HepG2 (cell line): Measurements from ENCODE around the gene TMEM270. TPM values are rescaled to one million over a fixed set of nuclear protein-coding genes. Genes with fewer than 3 reads are reported as not detected.

ENCODE experiments used
- ATAC-seq: fragments of 200-7000 bp; cut with Tn5 transposase; 3 replicates; pipeline ENCODE4 v1.9.1; 2020; ENCODE audit warnings: mild to moderate bottlenecking, moderate library complexity
- BruUV-seq: library from RNA; stranded (reverse); fragments of 400-500 nt; replicated peaks from 2 replicates; lab custom pipeline; 2021; lab: Mats Ljungman, UMichigan
- CTCF ChIA-PET: fragments of 300-600 bp; formaldehyde crosslinking; extraction: SDS; loops from one replicate; lab custom pipeline; 2021; ENCODE audit warnings: low total read pairs, inconsistent platforms, low intra/inter-chr PET ratio; lab: Yijun Ruan, JAX
- POLR2A ChIA-PET: fragments of 350-600 bp; sonication (Branson Sonifier 250); formaldehyde crosslinking; loops from one replicate; lab custom pipeline; 2020; ENCODE audit warnings: antibody characterized with exemption, inconsistent platforms; lab: Yijun Ruan, JAX
- DNase-seq: peaks from one replicate; pipeline ENCODE4 v3.0.0-alpha.2; 2015; ENCODE audit warnings: low spot score
- FAIRE-seq: peaks from 3 replicates; lab custom pipeline; 2011; peaks lifted over from hg19 to GRCh38; lab: Jason Lieb, UNC
- H2AFZ ChIP-seq: one replicate; pipeline ENCODE4 v1.6.1; 2011; ENCODE audit warnings: low read length, inconsistent platforms
- H3K27ac ChIP-seq: fragments of 300-600 bp; 3 replicates; pipeline ENCODE4 v1.8.0; 2011; ENCODE audit warnings: mixed run types, mild to moderate bottlenecking, mixed read lengths, low read length, inconsistent platforms; ENCODE audit not compliant: insufficient read depth; ENCODE audit errors: extremely low read length
- H3K27me3 ChIP-seq, 2 experiments: fragments of 200-600 bp in 1 of 2; 2 replicates in 1 of 2; 3 replicates in 1 of 2; pipeline versions ENCODE4 v1.6.0 to v1.8.0; 2011; ENCODE audit warnings: low read length in 2 of 2, mild to moderate bottlenecking in 2 of 2, moderate library complexity in 2 of 2, inconsistent platforms in 1 of 2; ENCODE audit not compliant: insufficient read depth in 2 of 2, control insufficient read depth in 1 of 2
- H3K36me3 ChIP-seq, 2 experiments: fragments of 200-600 bp in 1 of 2; replicated peaks in 1 of 2; 2 replicates in 1 of 2; 3 replicates in 1 of 2; pipeline versions ENCODE4 v1.5.1 to v1.8.0; 2011; ENCODE audit warnings: low read length in 2 of 2, inconsistent platforms in 1 of 2; ENCODE audit not compliant: insufficient read depth in 2 of 2, control insufficient read depth in 1 of 2
- H3K4me1 ChIP-seq: 2 replicates; pipeline ENCODE4 v1.5.1; 2012; ENCODE audit warnings: low read length, inconsistent platforms; ENCODE audit not compliant: insufficient read depth
- H3K4me2 ChIP-seq: 2 replicates; pipeline ENCODE4 v1.6.0; 2011; ENCODE audit warnings: low read depth, low read length, inconsistent platforms
- H3K4me3 ChIP-seq, 3 experiments: fragments of 200-600 bp in 1 of 3; sonication (generic), shearing (Covaris generic) in 1 of 3; replicated peaks in 1 of 3; 2 replicates each; pipeline ENCODE4 v1.5.1; 2011 to 2016; ENCODE audit warnings: low read length in 3 of 3, inconsistent platforms in 2 of 3, low read depth in 2 of 3, mild to moderate bottlenecking in 2 of 3, control low read depth in 1 of 3, mixed read lengths in 1 of 3; ENCODE audit not compliant: insufficient read depth in 1 of 3
- H3K79me2 ChIP-seq: one replicate; pipeline ENCODE4 v1.6.1; 2011; ENCODE audit warnings: low read length, inconsistent platforms; ENCODE audit not compliant: insufficient read depth
- H3K9ac ChIP-seq: 2 replicates; pipeline ENCODE4 v1.6.0; 2011; ENCODE audit warnings: mild to moderate bottlenecking, low read depth, low read length, inconsistent platforms; ENCODE audit not compliant: insufficient read depth
- H3K9me3 ChIP-seq: 2 replicates; pipeline ENCODE4 v1.5.1; 2012; ENCODE audit warnings: mild to moderate bottlenecking, low read length
- H4K20me1 ChIP-seq: 2 replicates; pipeline ENCODE4 v1.6.0; 2011; ENCODE audit warnings: inconsistent platforms, mild to moderate bottlenecking, low read length, moderate library complexity; ENCODE audit not compliant: insufficient read depth
- AGO2 ChIP-seq: fragments of 200-400 bp; formaldehyde crosslinking; optimal IDR thresholded peaks from 2 replicates; pipeline ENCODE3; 2017; ENCODE audit warnings: mild to moderate bottlenecking, low read depth, low read length, moderate library complexity
- FOXP4 ChIP-seq: sonication (generic); formaldehyde crosslinking; IDR thresholded peaks from 2 replicates; pipeline ENCODE4 v1.4.0; 2020; ENCODE audit warnings: missing genetic modification reagents
- FUBP1 ChIP-seq: sonication (generic); formaldehyde crosslinking; IDR thresholded peaks from 2 replicates; pipeline ENCODE4 v1.5.1; 2020; ENCODE audit warnings: missing genetic modification reagents, mild to moderate bottlenecking, borderline replicate concordance
- HDAC6 ChIP-seq: fragments of 200-600 bp; sonication (generic); IDR thresholded peaks from 2 replicates; pipeline ENCODE4 v1.7.0; 2017; ENCODE audit warnings: mild to moderate bottlenecking, antibody characterized with exemption, low read length, low read depth
- HOXA5 ChIP-seq: sonication (generic); formaldehyde crosslinking; IDR thresholded peaks from 2 replicates; pipeline ENCODE4 v1.4.0; 2020; ENCODE audit warnings: missing genetic modification reagents
- MTF1 ChIP-seq: sonication (generic); formaldehyde crosslinking; IDR thresholded peaks from 2 replicates; pipeline ENCODE4 v1.5.0; 2020; ENCODE audit warnings: missing genetic modification reagents
- RFXAP ChIP-seq: sonication (generic); formaldehyde crosslinking; IDR thresholded peaks from 2 replicates; pipeline ENCODE4 v1.4.0; 2020; ENCODE audit warnings: missing genetic modification reagents, borderline replicate concordance
- STAT5B ChIP-seq: sonication (generic); formaldehyde crosslinking; IDR thresholded peaks from 2 replicates; pipeline ENCODE4 v1.4.0; 2020; ENCODE audit warnings: missing genetic modification reagents
- U2AF2 ChIP-seq: fragments of 200-400 bp; formaldehyde crosslinking; IDR thresholded peaks from 2 replicates; pipeline ENCODE4 v1.6.1; 2017; ENCODE audit warnings: low read depth, mild to moderate bottlenecking, low read length
- ZNF670 ChIP-seq: sonication (generic); formaldehyde crosslinking; IDR thresholded peaks from 2 replicates; pipeline ENCODE4 v1.8.0; 2022; ENCODE audit warnings: mild to moderate bottlenecking, missing genetic modification reagents, borderline replicate concordance
- ZNF737 ChIP-seq: sonication (generic); formaldehyde crosslinking; IDR thresholded peaks from 2 replicates; pipeline ENCODE4 v1.5.0; 2020; ENCODE audit warnings: missing genetic modification reagents, mild to moderate bottlenecking, borderline replicate concordance
- ZNF850 ChIP-seq: sonication (generic); formaldehyde crosslinking; conservative IDR thresholded peaks from 2 replicates; pipeline ENCODE4 v1.9.0; 2021; ENCODE audit warnings: mild to moderate bottlenecking, missing genetic modification reagents
- WGBS: methylation state at CpG from one replicate; pipeline ENCODE4 v1.1.6; 2017; ENCODE audit warnings: low lambda C conversion rate; 5-methylcytosine and 5-hydroxymethylcytosine counted together
- in situ Hi-C: cut with HindIII; loops from 2 replicates; pipeline ENCODE4 v1.10.0; 2017; ENCODE audit warnings: low pct_unique_long_range_greater_than_20kb; ENCODE audit not compliant: extremely low pct_ligation_motif_present
- intact Hi-C: fragments of 100-400 bp; cut with micrococcal nuclease; formaldehyde crosslinking; loops from one replicate; pipeline ENCODE4 v1.10.0; 2022; ENCODE audit not compliant: unreplicated experiment
- polyA plus RNA-seq, 8 experiments: library from polyadenylated mRNA; depleted of rRNA in 3 of 8; stranded (reverse) in 7 of 8; unstranded in 1 of 8; fragments of >200 nt; fragmentation: Illumina TruSeq in 4 of 8; extraction: Trizol in 4 of 8; gene quantifications; 2 replicates each; pipeline versions ENCODE4 v1.2.1 to v1.2.3, GENCODE V29; 2011 to 2016; ENCODE audit warnings: low read depth in 4 of 8, missing spikeins in 1 of 8, mixed read lengths in 1 of 8; ENCODE audit not compliant: insufficient read depth in 1 of 8
- total RNA-seq, 5 experiments: library from RNA; depleted of rRNA; stranded (reverse); fragments of >200 nt; fragmentation: Illumina TruSeq; extraction: Trizol; gene quantifications; 2 replicates each; pipeline ENCODE4 v1.2.3, GENCODE V29; 2016; ENCODE audit warnings: low read depth in 1 of 5
- TF ChIP-seq, protein P1 (sequence below): fragments of 450-650 bp; IDR thresholded peaks from 2 replicates; pipeline ENCODE4 v1.6.1; 2016
- TF ChIP-seq, protein P2 (sequence below): sonication (generic); formaldehyde crosslinking; IDR thresholded peaks from 2 replicates; pipeline ENCODE4 v1.4.0; 2020; ENCODE audit warnings: missing genetic modification reagents, borderline replicate concordance
- TF ChIP-seq, protein P3 (sequence below): IDR thresholded peaks from 2 replicates; pipeline ENCODE4 v1.6.1; 2016; ENCODE audit warnings: missing genetic modification reagents, missing compliant biosample characterization

TMEM270 gene
- total and polyA plus RNA-seq, 2 of the 13 experiments (the other 11 are each of a cell fraction or from before 2014, with no cell fraction given): not detected

GRCh38 chr7:73909051-73909941 lies 48.3 kb downstream of the TMEM270 start (continued):
- no peak for TF ChIP-seq FOXP4 (CRISPR knock-in tag)

- BruUV-seq: no TSS peak
- no peak for ATAC-seq
- no peak for TF ChIP-seq U2AF2
- no peak for TF ChIP-seq RFXAP
- no peak for TF ChIP-seq MTF1 (CRISPR knock-in tag)
- TF ChIP-seq, protein P1, sequence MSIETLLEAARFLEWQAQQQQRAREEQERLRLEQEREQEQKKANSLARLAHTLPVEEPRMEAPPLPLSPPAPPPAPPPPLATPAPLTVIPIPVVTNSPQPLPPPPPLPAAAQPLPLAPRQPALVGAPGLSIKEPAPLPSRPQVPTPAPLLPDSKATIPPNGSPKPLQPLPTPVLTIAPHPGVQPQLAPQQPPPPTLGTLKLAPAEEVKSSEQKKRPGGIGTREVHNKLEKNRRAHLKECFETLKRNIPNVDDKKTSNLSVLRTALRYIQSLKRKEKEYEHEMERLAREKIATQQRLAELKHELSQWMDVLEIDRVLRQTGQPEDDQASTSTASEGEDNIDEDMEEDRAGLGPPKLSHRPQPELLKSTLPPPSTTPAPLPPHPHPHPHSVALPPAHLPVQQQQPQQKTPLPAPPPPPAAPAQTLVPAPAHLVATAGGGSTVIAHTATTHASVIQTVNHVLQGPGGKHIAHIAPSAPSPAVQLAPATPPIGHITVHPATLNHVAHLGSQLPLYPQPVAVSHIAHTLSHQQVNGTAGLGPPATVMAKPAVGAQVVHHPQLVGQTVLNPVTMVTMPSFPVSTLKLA: no peak
- TF ChIP-seq FUBP1: no peak
- TF ChIP-seq HDAC6: no peak
- no peak for TF ChIP-seq ZNF850 (CRISPR knock-in tag)
- TF ChIP-seq ZNF737 (CRISPR knock-in tag): no peak
- TF ChIP-seq, protein P2, sequence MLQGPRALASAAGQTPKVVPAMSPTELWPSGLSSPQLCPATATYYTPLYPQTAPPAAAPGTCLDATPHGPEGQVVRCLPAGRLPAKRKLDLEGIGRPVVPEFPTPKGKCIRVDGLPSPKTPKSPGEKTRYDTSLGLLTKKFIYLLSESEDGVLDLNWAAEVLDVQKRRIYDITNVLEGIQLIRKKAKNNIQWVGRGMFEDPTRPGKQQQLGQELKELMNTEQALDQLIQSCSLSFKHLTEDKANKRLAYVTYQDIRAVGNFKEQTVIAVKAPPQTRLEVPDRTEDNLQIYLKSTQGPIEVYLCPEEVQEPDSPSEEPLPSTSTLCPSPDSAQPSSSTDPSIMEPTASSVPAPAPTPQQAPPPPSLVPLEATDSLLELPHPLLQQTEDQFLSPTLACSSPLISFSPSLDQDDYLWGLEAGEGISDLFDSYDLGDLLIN: no peak
- TF ChIP-seq, protein P3, sequence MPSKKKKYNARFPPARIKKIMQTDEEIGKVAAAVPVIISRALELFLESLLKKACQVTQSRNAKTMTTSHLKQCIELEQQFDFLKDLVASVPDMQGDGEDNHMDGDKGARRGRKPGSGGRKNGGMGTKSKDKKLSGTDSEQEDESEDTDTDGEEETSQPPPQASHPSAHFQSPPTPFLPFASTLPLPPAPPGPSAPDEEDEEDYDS: no peak
- TF ChIP-seq AGO2: no peak
- no peak for TF ChIP-seq STAT5B
- TF ChIP-seq HOXA5: no peak
- TF ChIP-seq ZNF670: no peak
Observed at GRCh38 chr7:73909996-73910395, 49.0 kb downstream of the TMEM270 start.

More at GRCh38 chr7:73909996-73910395, 49.0 kb downstream of the TMEM270 start:
- CTCF ChIA-PET: no interaction called here
- no peak for DNase-seq
- Histone ChIP-seq H3K4me3 (no peak overlapping the region), H4K20me1 (no peaks in the 10 kb centered on the region), H3K9ac (no peak overlapping the region), H3K27ac (no peak overlapping the region), H3K79me2 (no peaks in the 10 kb centered on the region), H3K36me3 (no peaks in the 10 kb centered on the region), H3K4me1 (no peaks in the 10 kb centered on the region), H3K9me3 (no peaks in the 10 kb centered on the region), H2AFZ (no peak overlapping the region), H3K4me2 (no peak overlapping the region), H3K27me3 (peaks cover 0 to 35% of the 10 kb centered on the region in 2 experiments; a peak in 4 of 5 replicates)
- intact Hi-C loops (no loop called here), in situ Hi-C loops (no loop called here)
- 31% methylated on average over 4 of the region's 7 CpGs for WGBS
- no peak for FAIRE-seq
- POLR2A ChIA-PET: no interaction called here
